Cardiac muscle cell (in vitro differentiated cells and primary cell): ENCODE measurements around the gene CYP46A1. TPM values are rescaled to one million over a fixed set of nuclear protein-coding genes. Genes with fewer than 3 reads are reported as not detected.
"Not testable (repeated sequence)": the region's sequence is repeated elsewhere in the genome, so short reads cannot be mapped to it uniquely, and the experiment has no call there.

ENCODE experiments used
- DNase-seq, 2 donors: peaks; one replicate each; pipeline versions ENCODE4 v3.0.0 to v3.0.0-alpha.2; 2010 to 2017; ENCODE audit warnings: low read depth in 1 of 2, low spot score in 1 of 2
- H3K27ac ChIP-seq: fragments of 200-600 bp; sonication (generic); 2 replicates; pipeline ENCODE4 v1.5.1; 2016
- H3K27me3 ChIP-seq: fragments of 200-600 bp; sonication (generic); 2 replicates; pipeline ENCODE4 v1.6.0; 2016; ENCODE audit warnings: control low read depth
- H3K36me3 ChIP-seq: fragments of 200-600 bp; sonication (generic); 2 replicates; pipeline ENCODE4 v1.5.1; 2016; ENCODE audit warnings: control low read depth
- H3K4me1 ChIP-seq: fragments of 200-600 bp; sonication (generic); 2 replicates; pipeline ENCODE4 v1.8.1; 2017; ENCODE audit warnings: low read depth, mild to moderate bottlenecking, mixed run types
- H3K4me3 ChIP-seq: fragments of 200-600 bp; sonication (generic); 2 replicates; pipeline ENCODE4 v1.5.1; 2016; ENCODE audit warnings: mild to moderate bottlenecking
- H3K9me3 ChIP-seq: fragments of 200-600 bp; sonication (generic); 2 replicates; pipeline ENCODE4 v1.5.1; 2017; ENCODE audit warnings: low read depth, mild to moderate bottlenecking, control low read depth
- polyA plus RNA-seq: library from polyadenylated mRNA; unstranded; fragments of >200 nt; fragmentation: Nextera tagmentation; extraction: Ambion mirVana; gene quantifications from 2 replicates; pipeline ENCODE4 v1.2.1, GENCODE V29; 2016
- total RNA-seq: library from RNA; depleted of rRNA; stranded (reverse); fragments of >200 nt; gene quantifications from 2 replicates; pipeline ENCODE4 v1.2.3, GENCODE V29; 2016
- TF ChIP-seq, protein P1 (sequence below): IDR thresholded peaks from 2 replicates; pipeline ENCODE4 v1.5.1; 2012; ENCODE audit warnings: low read depth, mild to moderate bottlenecking, low read length

CYP46A1 gene
- total and polyA plus RNA-seq, 2 experiments from 2014 or later: 11.1 to 15.0 TPM

DNA sequence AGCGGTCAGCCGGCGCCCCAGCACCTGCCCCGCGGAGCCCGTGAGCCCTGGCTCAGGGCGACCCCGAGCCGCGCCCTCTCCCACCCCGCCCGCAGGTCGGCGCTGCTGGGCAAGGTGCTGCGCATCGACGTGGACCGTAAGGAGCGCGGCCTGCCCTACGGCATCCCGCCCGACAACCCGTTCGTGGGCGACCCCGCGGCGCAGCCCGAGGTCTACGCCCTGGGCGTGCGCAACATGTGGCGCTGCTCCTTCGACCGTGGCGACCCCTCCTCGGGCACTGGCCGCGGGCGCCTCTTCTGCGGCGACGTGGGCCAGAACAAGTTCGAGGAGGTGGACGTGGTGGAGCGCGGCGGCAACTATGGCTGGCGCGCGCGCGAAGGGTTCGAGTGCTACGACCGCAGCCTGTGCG lies 24.8 kb upstream of the CYP46A1 start:
- no peaks in the 10 kb centered on the region for H3K9me3 ChIP-seq
- TF ChIP-seq, protein P1, sequence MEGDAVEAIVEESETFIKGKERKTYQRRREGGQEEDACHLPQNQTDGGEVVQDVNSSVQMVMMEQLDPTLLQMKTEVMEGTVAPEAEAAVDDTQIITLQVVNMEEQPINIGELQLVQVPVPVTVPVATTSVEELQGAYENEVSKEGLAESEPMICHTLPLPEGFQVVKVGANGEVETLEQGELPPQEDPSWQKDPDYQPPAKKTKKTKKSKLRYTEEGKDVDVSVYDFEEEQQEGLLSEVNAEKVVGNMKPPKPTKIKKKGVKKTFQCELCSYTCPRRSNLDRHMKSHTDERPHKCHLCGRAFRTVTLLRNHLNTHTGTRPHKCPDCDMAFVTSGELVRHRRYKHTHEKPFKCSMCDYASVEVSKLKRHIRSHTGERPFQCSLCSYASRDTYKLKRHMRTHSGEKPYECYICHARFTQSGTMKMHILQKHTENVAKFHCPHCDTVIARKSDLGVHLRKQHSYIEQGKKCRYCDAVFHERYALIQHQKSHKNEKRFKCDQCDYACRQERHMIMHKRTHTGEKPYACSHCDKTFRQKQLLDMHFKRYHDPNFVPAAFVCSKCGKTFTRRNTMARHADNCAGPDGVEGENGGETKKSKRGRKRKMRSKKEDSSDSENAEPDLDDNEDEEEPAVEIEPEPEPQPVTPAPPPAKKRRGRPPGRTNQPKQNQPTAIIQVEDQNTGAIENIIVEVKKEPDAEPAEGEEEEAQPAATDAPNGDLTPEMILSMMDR: no peak
- H3K27me3 ChIP-seq: peaks cover 24% of the 10 kb centered on the region
- no peaks in the 10 kb centered on the region for H3K36me3 ChIP-seq
- DNase-seq: no peak
- H3K4me1 ChIP-seq: peaks cover 6% of the 10 kb centered on the region
- H3K4me3 ChIP-seq: no peak overlapping the region
- H3K27ac ChIP-seq: no peak overlapping the region

DNA sequence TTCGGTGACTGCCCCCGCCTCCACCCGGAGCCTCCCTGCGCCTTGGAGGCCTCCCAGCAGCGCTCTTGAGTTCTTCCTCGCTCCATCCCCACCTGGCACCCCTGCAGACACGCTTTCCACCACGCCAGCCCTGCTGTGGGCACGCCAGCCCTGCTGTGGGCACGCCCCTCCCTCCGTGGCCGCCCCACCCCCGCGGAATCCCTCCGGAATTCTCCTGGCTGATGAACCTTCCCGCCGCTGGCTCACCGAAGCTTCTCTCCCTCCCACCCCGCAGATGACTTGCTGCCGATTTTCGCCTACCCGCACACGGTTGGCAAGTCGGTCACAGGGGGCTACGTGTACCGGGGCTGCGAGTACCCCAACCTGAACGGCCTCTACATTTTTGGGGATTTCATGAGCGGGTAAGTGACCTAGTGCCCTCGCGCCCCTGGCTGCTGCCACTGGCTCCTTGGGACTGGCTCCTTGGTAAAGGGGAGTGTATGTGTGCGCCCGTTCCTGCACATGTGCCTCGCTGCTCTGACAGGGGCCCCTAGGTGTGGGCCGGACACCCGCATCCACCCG lies 24.0 kb upstream of the CYP46A1 start:
- H3K4me3 ChIP-seq: no peak overlapping the region
- H3K4me1 ChIP-seq: peaks cover 11% of the 10 kb centered on the region
- H3K27ac ChIP-seq: no peak overlapping the region
- no peaks in the 10 kb centered on the region for H3K9me3 ChIP-seq
- peaks cover 24% of the 10 kb centered on the region for H3K27me3 ChIP-seq
- DNase-seq: no peak
- TF ChIP-seq, protein P1: no peak
- H3K36me3 ChIP-seq: no peaks in the 10 kb centered on the region

DNA sequence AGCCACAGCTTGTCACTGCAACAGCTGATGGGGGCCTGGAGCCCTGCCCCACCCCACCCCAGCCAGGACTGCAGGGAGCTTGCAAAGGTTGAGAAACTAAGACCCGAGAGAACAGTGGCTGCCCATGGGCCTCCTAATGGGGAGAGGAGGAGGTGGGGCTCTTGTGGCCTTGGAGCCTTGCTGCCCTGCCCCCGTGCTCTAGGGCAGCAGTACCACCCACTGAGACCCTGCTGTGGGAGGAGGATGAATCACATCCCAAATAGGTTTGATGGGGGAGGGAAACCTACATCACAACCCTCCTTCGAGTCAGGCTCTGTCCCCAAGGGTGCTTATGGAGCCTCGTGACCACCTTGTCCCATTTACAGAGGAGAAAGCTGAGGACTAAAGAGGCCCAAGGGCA lies 23.3 kb upstream of the CYP46A1 start:
- no peak overlapping the region for H3K27ac ChIP-seq
- no peak overlapping the region for H3K4me3 ChIP-seq
- H3K4me1 ChIP-seq: peaks cover 11% of the 10 kb centered on the region
- no peaks in the 10 kb centered on the region for H3K36me3 ChIP-seq
- peaks cover 24% of the 10 kb centered on the region for H3K27me3 ChIP-seq
- TF ChIP-seq, protein P1: no peak
- no peaks in the 10 kb centered on the region for H3K9me3 ChIP-seq
- DNase-seq: no peak

DNA sequence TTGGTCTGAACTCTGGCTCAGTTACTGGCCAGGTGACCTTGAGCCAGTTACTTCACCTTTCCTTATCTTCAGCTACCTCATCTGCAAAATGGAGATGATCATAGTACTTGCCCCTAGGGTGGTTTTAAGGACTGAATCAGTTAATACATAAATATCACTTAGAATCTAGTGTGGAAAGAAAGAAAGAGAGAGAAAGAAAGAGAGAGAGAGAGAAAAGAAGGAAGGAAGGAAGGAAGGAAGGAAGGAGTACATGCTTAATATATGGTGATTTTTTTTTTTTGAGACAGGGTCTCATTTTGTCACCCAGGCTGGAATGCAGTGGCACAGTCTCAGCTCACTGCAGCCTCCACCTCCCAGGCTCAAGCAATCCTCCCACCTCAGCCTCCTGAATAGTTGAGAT lies 22.9 kb upstream of the CYP46A1 start:
- not testable (repeated sequence) for H3K9me3 ChIP-seq, H3K36me3 ChIP-seq, H3K27ac ChIP-seq, DNase-seq, H3K4me3 ChIP-seq
- peaks cover 24% of the 10 kb centered on the region for H3K27me3 ChIP-seq
- peaks cover 11% of the 10 kb centered on the region for H3K4me1 ChIP-seq

DNA sequence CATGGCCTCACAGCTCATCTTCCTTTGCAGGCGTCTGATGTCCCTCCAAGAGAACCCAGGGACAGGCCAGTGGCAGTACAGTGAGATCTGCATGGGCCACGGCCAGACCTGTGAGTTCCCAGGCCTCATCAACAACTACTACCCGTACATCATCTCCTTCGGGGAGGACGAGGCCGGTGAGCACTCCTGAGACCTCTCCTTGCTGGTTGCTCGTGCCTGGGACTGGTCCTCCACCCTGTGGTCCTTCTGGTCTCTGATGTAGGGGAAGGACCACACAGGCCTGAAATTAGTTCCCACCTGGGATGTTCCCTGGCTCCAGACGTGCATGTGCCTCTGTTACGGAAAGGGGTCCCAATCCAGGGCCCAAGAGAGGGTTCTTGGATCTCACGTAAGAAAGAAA lies 21.3 kb upstream of the CYP46A1 start:
- peaks cover 11% of the 10 kb centered on the region for H3K4me1 ChIP-seq
- H3K27me3 ChIP-seq: peaks cover 24% of the 10 kb centered on the region
- no peak for DNase-seq
- TF ChIP-seq, protein P1: no peak
- H3K36me3 ChIP-seq: no peaks in the 10 kb centered on the region
- H3K9me3 ChIP-seq: no peaks in the 10 kb centered on the region
- no peak overlapping the region for H3K27ac ChIP-seq
- no peak overlapping the region for H3K4me3 ChIP-seq

DNA sequence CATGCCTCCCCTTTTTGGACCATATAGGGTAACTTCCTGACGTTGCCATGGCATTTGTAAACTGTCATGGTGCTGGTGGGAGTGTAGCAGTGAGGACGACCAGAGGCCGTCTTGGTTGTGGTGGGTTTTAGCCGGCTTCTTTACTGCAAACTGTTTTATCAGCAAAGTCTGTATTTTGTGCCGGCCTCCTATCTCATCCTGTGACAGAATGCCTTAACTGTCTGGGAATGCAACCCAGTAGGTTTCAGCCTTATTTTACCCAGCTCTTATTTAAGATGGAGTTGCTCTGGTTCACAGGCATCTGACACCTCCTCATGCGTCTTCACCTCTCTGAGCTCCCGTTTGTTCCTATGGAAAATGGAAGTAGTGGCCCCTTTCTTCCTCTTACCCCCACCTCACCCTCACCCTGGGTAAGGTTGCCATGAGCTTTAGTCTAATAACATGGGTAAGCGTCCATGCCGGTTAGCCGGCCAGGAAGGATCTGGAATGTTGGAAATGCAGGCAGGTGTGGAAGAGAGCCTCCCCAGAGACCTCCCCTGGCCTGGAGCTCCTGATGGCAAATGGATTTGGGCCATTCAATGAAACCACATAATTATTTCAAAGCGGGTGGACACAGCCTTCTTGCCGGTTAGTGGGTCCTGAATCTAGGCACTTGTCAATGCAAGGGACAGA lies 20.6 kb upstream of the CYP46A1 start:
- H3K27me3 ChIP-seq: peaks cover 23% of the 10 kb centered on the region
- DNase-seq: no peak
- no peaks in the 10 kb centered on the region for H3K36me3 ChIP-seq
- TF ChIP-seq, protein P1: no peak
- H3K27ac ChIP-seq: peak overlapping the region; percentile 69
- peaks cover 11% of the 10 kb centered on the region for H3K4me1 ChIP-seq
- no peaks in the 10 kb centered on the region for H3K9me3 ChIP-seq
- no peak overlapping the region for H3K4me3 ChIP-seq
